IPS DF 6.9 (cell line): ENCODE data around the gene GNPDA1.
"Not testable (repeated sequence)": the region's sequence is repeated elsewhere in the genome, so short reads cannot be mapped to it uniquely, and the experiment has no call there.

ENCODE experiments used
- DNase-seq: peaks from one replicate; pipeline ENCODE4 v3.0.0-alpha.2; 2013; ENCODE audit warnings: low read depth, low spot score
- H3K27ac ChIP-seq: one replicate; pipeline ENCODE4 v1.5.1; 2013; ENCODE audit warnings: low read length, control low read depth
- H3K27me3 ChIP-seq: 2 replicates; pipeline ENCODE4 v1.6.1; 2013; ENCODE audit warnings: mild to moderate bottlenecking, low read length; ENCODE audit not compliant: control insufficient read depth, insufficient read depth
- H3K36me3 ChIP-seq: 2 replicates; pipeline ENCODE4 v1.6.1; 2013; ENCODE audit warnings: low read length; ENCODE audit not compliant: control insufficient read depth, insufficient read depth
- H3K4me1 ChIP-seq: 2 replicates; pipeline ENCODE4 v1.6.1; 2013; ENCODE audit warnings: low read length; ENCODE audit not compliant: control insufficient read depth, insufficient read depth
- H3K4me3 ChIP-seq: 2 replicates; pipeline ENCODE4 v1.5.1; 2013; ENCODE audit warnings: mild to moderate bottlenecking, low read length
- H3K9me3 ChIP-seq: 2 replicates; pipeline ENCODE4 v1.6.1; 2013; ENCODE audit warnings: low read length, inconsistent platforms; ENCODE audit not compliant: control insufficient read depth, insufficient read depth
- WGBS: extraction: QIAGEN DNeasy Blood & Tissue Kit; methylation state at CpG from one replicate; pipeline ENCODE4 v1.1.7; 2013; ENCODE audit warnings: mixed read lengths, missing lambda C conversion rate; ENCODE audit not compliant: insufficient read length, insufficient coverage; 5-methylcytosine and 5-hydroxymethylcytosine counted together

GNPDA1 gene

GRCh38 chr5:142012792-142013388 lies at the start of gene GNPDA1:
Gene GNPDA1 (minus strand): TSS chr5:142013027. CDS start chr5:142012035, 992 bp downstream.
- no peaks in the 10 kb centered on the region for H3K27me3 ChIP-seq
- peak within 1 kb of the TSS; percentile 65 for H3K4me3 ChIP-seq
- H3K36me3 ChIP-seq: no peaks in the 10 kb centered on the region
- H3K4me1 ChIP-seq: no peaks in the 10 kb centered on the region
- peak; percentile 22 for DNase-seq
- H3K27ac ChIP-seq: no peak within 1 kb of the TSS
- H3K9me3 ChIP-seq: no peaks in the 10 kb centered on the region
- WGBS: no CpG with 5 or more reads among the region's 58 CpGs

DNA sequence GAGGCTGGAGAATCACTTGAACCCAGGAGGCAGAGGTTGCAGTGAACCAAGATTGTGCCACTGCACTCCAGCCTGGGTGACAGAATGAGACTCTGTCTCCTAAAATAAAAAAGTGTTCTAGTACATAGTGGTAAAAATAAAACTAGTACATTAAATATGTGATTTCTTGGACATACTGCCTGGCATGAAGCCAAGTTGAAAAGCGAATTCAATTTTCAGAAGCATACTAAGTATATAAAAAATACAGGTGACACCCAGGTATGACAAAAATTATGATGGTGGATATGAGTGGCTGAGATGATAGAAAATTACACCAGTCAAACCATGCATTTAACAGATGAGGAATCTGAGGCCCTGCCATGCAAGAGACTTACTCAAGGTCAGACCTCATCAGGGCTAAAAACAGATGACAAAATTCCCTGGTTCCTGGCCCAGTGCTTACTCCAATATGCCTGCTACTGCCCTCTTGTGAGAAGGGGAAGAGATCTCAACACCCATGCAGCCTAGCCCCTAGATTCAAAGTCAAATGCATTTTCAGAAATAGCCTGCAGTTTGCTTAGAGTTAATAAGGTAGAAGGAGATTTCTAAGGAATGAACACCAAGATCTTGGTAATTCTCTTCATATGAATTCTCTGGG lies 46.6 kb upstream of the GNPDA1 start:
- DNase-seq: no peak
- Histone ChIP-seq H3K4me1 (0 out of 2 replicates have a peak, but pooled peaks cover 3% of the 10 kb centered on the region), H3K4me3 (no peak overlapping the region), H3K36me3 (no peaks in the 10 kb centered on the region), H3K27ac (no peak overlapping the region), H3K9me3 (no peaks in the 10 kb centered on the region), H3K27me3 (no peaks in the 10 kb centered on the region)
- no CpG with 5 or more reads among the region's 1 CpG for WGBS

GRCh38 chr5:142057697-142058056 lies 44.9 kb upstream of the GNPDA1 start:
- Histone ChIP-seq H3K27me3 (no peaks in the 10 kb centered on the region), H3K9me3 (no peaks in the 10 kb centered on the region), H3K36me3 (no peaks in the 10 kb centered on the region), H3K27ac (no peak overlapping the region), H3K4me3 (no peak overlapping the region), H3K4me1 (no peaks in the 10 kb centered on the region)
- no peak for DNase-seq

DNA sequence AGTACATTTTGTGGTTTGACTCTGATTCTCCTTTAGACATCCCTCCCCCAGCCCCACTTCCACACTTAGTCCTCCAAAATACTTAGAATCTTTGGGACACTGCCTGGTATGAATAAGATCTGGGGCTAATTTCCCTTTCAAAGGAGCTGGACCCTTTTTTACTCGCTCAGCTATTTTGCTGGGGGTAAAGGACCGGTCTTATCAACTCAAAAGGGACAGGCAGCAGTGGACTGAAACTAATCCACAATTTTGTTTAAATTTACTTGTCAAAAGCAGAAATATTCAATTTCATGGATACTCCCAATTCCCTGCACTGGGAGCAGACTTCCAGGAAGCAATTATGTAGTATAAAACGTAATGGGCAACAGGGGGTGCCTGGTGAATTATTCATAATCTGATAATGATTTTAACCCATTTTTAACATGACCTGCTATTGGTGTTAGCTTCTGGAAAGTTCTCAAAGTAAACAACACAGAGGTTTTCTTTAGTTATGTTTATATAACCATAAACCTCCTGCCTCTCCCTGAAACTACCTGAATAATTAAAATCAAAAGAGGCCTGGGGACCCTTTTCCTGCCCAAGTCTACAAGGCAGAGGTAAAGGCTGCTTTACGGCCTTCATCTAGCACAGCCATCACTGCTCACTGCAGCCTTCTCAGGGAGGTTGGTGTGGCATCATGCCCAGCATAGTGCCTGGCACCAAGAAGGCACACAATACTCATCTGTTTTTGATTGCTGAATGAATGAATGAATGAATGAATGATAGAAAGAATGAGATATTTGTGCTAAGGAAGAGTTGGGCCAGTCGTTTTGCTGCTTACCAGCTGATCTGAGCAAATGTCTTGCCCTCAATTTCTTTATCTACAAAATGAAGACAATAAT lies 44.2 kb upstream of the GNPDA1 start:
- no peak overlapping the region for H3K4me3 ChIP-seq
- no peaks in the 10 kb centered on the region for H3K4me1 ChIP-seq
- no peaks in the 10 kb centered on the region for H3K27me3 ChIP-seq
- no CpG with 5 or more reads among the region's 5 CpGs for WGBS
- no peak overlapping the region for H3K27ac ChIP-seq
- no peaks in the 10 kb centered on the region for H3K9me3 ChIP-seq
- DNase-seq: no peak
- no peaks in the 10 kb centered on the region for H3K36me3 ChIP-seq

GRCh38 chr5:142055301-142055700 lies 42.5 kb upstream of the GNPDA1 start:
- WGBS: no CpG with 5 or more reads among the region's 1 CpG
- no peaks in the 10 kb centered on the region for H3K36me3 ChIP-seq
- H3K27me3 ChIP-seq: no peaks in the 10 kb centered on the region
- no peaks in the 10 kb centered on the region for H3K4me1 ChIP-seq
- no peaks in the 10 kb centered on the region for H3K9me3 ChIP-seq
- H3K27ac ChIP-seq: no peak overlapping the region
- H3K4me3 ChIP-seq: no peak overlapping the region
- no peak for DNase-seq

GRCh38 chr5:142053426-142054151 lies 40.8 kb upstream of the GNPDA1 start:
- DNase-seq: no peak
- Histone ChIP-seq H3K27ac (no peak overlapping the region), H3K27me3 (no peaks in the 10 kb centered on the region), H3K9me3 (no peaks in the 10 kb centered on the region), H3K36me3 (no peaks in the 10 kb centered on the region), H3K4me3 (no peak overlapping the region), H3K4me1 (no peaks in the 10 kb centered on the region)
- WGBS: no CpG with 5 or more reads among the region's 4 CpGs

DNA sequence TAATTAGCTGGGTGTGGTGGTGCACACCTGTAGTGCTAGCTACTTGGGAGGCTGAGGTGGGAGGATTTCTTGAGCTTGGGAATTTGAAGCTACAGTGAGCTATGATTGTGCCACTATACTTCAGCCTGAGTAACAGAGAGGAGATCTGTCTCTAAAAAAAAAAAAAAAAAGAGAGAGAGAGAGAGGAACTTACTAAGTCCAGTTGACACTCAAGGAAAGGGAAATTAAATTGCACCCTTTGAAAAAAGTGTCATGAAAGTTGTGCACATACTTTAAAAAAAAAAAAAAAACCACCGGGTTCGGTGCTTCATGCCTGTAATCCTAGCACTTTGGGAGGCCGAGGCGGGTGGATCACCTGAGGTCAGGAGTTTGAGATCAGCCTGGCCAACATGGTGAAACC lies 39.2 kb upstream of the GNPDA1 start:
- H3K4me3 ChIP-seq, H3K27me3 ChIP-seq, H3K27ac ChIP-seq, DNase-seq, H3K4me1 ChIP-seq, H3K36me3 ChIP-seq, H3K9me3 ChIP-seq: not testable (repeated sequence)
- WGBS: no CpG with 5 or more reads among the region's 4 CpGs

DNA sequence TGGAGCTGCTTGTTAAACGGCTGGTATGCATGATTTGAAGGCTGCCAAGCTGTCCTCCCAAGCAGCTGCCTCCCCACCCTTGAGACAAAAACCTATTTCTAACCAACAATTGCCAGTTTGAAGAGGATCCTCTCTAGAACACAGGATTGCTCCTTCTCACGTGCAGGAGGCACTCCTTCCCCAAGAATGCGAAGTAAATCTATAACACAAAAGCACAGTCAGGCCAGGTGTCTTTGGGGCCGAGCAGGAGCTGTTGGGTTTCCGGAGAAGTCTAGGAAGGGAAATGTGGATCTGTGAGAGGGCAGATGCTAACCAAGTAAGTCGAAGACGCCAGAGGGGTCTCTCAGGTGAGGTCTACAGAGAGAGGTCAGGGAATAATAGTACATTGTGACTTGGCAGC lies 35.4 kb upstream of the GNPDA1 start:
- Histone ChIP-seq H3K27ac (no peak overlapping the region), H3K4me1 (0 out of 2 replicates have a peak, but pooled peaks cover 1% of the 10 kb centered on the region), H3K9me3 (no peaks in the 10 kb centered on the region), H3K36me3 (no peaks in the 10 kb centered on the region), H3K27me3 (no peaks in the 10 kb centered on the region), H3K4me3 (no peak overlapping the region)
- no CpG with 5 or more reads among the region's 7 CpGs for WGBS
- DNase-seq: no peak

DNA sequence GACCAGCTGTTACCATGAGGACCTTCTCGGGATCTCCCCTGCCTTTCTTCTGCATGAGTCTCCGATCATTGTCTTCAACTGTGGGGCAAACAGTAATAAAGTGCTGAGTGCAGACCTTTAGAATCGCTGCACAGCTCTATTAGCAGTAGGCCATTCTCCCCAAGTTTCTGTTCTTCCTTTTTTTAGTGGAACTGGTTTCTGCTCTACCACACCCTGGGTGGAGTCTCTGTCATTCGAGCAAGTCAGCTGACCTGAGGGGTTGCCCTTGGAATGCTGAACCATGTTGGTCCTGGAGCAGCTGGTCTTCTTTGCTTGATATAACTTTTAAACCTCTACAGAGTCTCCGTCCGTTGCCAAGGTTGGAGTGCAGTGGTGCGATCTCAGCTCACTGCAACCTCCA lies 33.4 kb upstream of the GNPDA1 start:
- Histone ChIP-seq H3K27me3 (no peaks in the 10 kb centered on the region), H3K9me3 (no peaks in the 10 kb centered on the region), H3K36me3 (no peaks in the 10 kb centered on the region), H3K4me1 (0 out of 2 replicates have a peak, but pooled peaks cover 1% of the 10 kb centered on the region), H3K27ac (no peak overlapping the region), H3K4me3 (no peak overlapping the region)
- DNase-seq: no peak
- no CpG with 5 or more reads among the region's 7 CpGs for WGBS

GRCh38 chr5:142040881-142041280 lies 28.1 kb upstream of the GNPDA1 start:
- H3K36me3 ChIP-seq, H3K27me3 ChIP-seq, DNase-seq, H3K4me3 ChIP-seq, H3K27ac ChIP-seq, H3K9me3 ChIP-seq, H3K4me1 ChIP-seq: not testable (repeated sequence)
- WGBS: no CpG with 5 or more reads among the region's 6 CpGs
